GM23338 (cell line): ENCODE measurements around the gene NDUFA13. TPM values are rescaled to one million over a fixed set of nuclear protein-coding genes. Genes with fewer than 3 reads are reported as not detected.

Source experiments
- ATAC-seq: fragments of 200-7000 bp; cut with Tn5 transposase; 3 replicates; pipeline ENCODE4 v1.9.1; 2020
- DNase-seq: peaks from one replicate; pipeline ENCODE4 v3.0.0-alpha.2; 2015; ENCODE audit warnings: low spot score
- H2AFZ ChIP-seq: fragments of 200-600 bp; sonication (generic); 2 replicates; pipeline ENCODE4 v1.8.0; 2016; ENCODE audit warnings: antibody characterized with exemption, mild to moderate bottlenecking, moderate library complexity
- H3F3A ChIP-seq: fragments of 200-600 bp; sonication (generic); replicated peaks from 2 replicates; pipeline ENCODE4 v1.8.0; 2017; ENCODE audit warnings: antibody characterized with exemption, mixed run types, low read depth
- H3K27ac ChIP-seq: fragments of 200-600 bp; sonication (generic); 2 replicates; pipeline ENCODE4 v1.6.1; 2016; ENCODE audit warnings: low read depth
- H3K27me3 ChIP-seq: fragments of 200-600 bp; sonication (generic); 2 replicates; pipeline ENCODE4 v1.8.0; 2016; ENCODE audit warnings: mild to moderate bottlenecking, mixed run types, moderate library complexity; ENCODE audit not compliant: insufficient read depth
- H3K36me3 ChIP-seq: fragments of 200-600 bp; sonication (generic); 2 replicates; pipeline ENCODE4 v1.8.0; 2016; ENCODE audit warnings: mild to moderate bottlenecking; ENCODE audit not compliant: insufficient read depth
- H3K4me1 ChIP-seq: fragments of 200-600 bp; sonication (generic); 2 replicates; pipeline ENCODE4 v1.8.0; 2016; ENCODE audit warnings: mild to moderate bottlenecking, moderate library complexity; ENCODE audit not compliant: insufficient read depth
- H3K4me2 ChIP-seq: fragments of 200-600 bp; sonication (generic); 2 replicates; pipeline ENCODE4 v1.7.1; 2017; ENCODE audit warnings: mixed run types
- H3K4me3 ChIP-seq: fragments of 200-600 bp; sonication (generic); 2 replicates; pipeline ENCODE4 v1.6.1; 2016; ENCODE audit warnings: mixed run types
- H3K79me2 ChIP-seq: fragments of 200-600 bp; sonication (generic); replicated peaks from 2 replicates; pipeline ENCODE4 v1.8.0; 2017; ENCODE audit warnings: mild to moderate bottlenecking; ENCODE audit not compliant: insufficient read depth
- H3K9me2 ChIP-seq: fragments of 200-600 bp; sonication (generic); 2 replicates; pipeline ENCODE4 v1.8.0; 2017; ENCODE audit not compliant: insufficient read depth
- H4K20me1 ChIP-seq: fragments of 200-600 bp; sonication (generic); replicated peaks from 2 replicates; pipeline ENCODE4 v1.8.0; 2017; ENCODE audit warnings: mild to moderate bottlenecking; ENCODE audit not compliant: insufficient read depth
- H3K27ac Mint-ChIP-seq: 2 replicates; pipeline ENCODE4 v1.8.0; 2020; ENCODE audit warnings: inconsistent platforms, mild to moderate bottlenecking, moderate library complexity, mixed read lengths
- H3K27me3 Mint-ChIP-seq: 3 replicates; pipeline ENCODE4 v1.8.0; 2022; ENCODE audit warnings: low read depth, mild to moderate bottlenecking, moderate library complexity, mixed read lengths, inconsistent platforms; ENCODE audit not compliant: insufficient read depth, poor library complexity
- H3K36me3 Mint-ChIP-seq: 3 replicates; pipeline ENCODE4 v1.8.0; 2021; ENCODE audit warnings: low read depth, mild to moderate bottlenecking, inconsistent platforms, moderate library complexity, mixed read lengths
- H3K4me1 Mint-ChIP-seq: 3 replicates; pipeline ENCODE4 v1.8.0; 2020; ENCODE audit warnings: mild to moderate bottlenecking, inconsistent platforms, mixed read lengths
- H3K4me3 Mint-ChIP-seq: 3 replicates; pipeline ENCODE4 v1.8.0; 2021; ENCODE audit warnings: moderate library complexity, mild to moderate bottlenecking, inconsistent platforms, mixed read lengths
- H3K9me3 Mint-ChIP-seq: 3 replicates; pipeline ENCODE4 v1.8.0; 2020; ENCODE audit warnings: moderate library complexity, mild to moderate bottlenecking, inconsistent platforms, mixed read lengths
- CREB1 ChIP-seq: fragments of 250-450 bp; sonication (Bioruptor Pico); IDR thresholded peaks from 2 replicates; pipeline ENCODE4 v1.5.0; 2020; ENCODE audit warnings: low read depth, mild to moderate bottlenecking, moderate library complexity
- ETS1 ChIP-seq: IDR thresholded peaks from 2 replicates; pipeline ENCODE4 v1.6.1; 2016; ENCODE audit warnings: antibody characterized with exemption
- EZH2 ChIP-seq: fragments of 200-600 bp; sonication (generic); IDR thresholded peaks from one replicate; pipeline ENCODE4 v1.8.0; 2017; ENCODE audit warnings: antibody characterized with exemption, mild to moderate bottlenecking, low read depth; ENCODE audit not compliant: unreplicated experiment
- EZH2phosphoT487 ChIP-seq: fragments of 200-600 bp; sonication (generic); IDR thresholded peaks from one replicate; pipeline ENCODE4 v1.8.1; 2018; ENCODE audit warnings: antibody characterized with exemption; ENCODE audit not compliant: unreplicated experiment
- NANOG ChIP-seq: IDR thresholded peaks from 2 replicates; pipeline ENCODE4 v1.6.1; 2016; ENCODE audit warnings: antibody characterized with exemption, borderline replicate concordance
- POLR2AphosphoS5 ChIP-seq: IDR thresholded peaks from 2 replicates; pipeline ENCODE4 v1.6.1; 2016; ENCODE audit warnings: antibody characterized with exemption, low read depth
- REST ChIP-seq: IDR thresholded peaks from one replicate; pipeline ENCODE4 v1.6.1; 2018; ENCODE audit warnings: antibody characterized with exemption; ENCODE audit not compliant: unreplicated experiment
- STAT1 ChIP-seq: IDR thresholded peaks from one replicate; pipeline ENCODE4 v1.6.1; 2016; ENCODE audit warnings: antibody characterized with exemption; ENCODE audit not compliant: unreplicated experiment
- ZNF462 ChIP-seq: fragments of 250-450 bp; sonication (Bioruptor Pico); IDR thresholded peaks from 2 replicates; pipeline ENCODE4 v1.5.0; 2020; ENCODE audit warnings: mild to moderate bottlenecking, moderate library complexity
- polyA plus RNA-seq: library from polyadenylated mRNA; unstranded; fragments of >200 nt; fragmentation: Nextera tagmentation; extraction: Ambion mirVana; gene quantifications from 2 replicates; pipeline ENCODE4 v1.2.1, GENCODE V29; 2016
- total RNA-seq: library from RNA; depleted of rRNA; stranded (reverse); fragments of >200 nt; shearing (Covaris generic); gene quantifications from 2 replicates; pipeline ENCODE4 v1.2.3, GENCODE V29; 2014

Gene NDUFA13
- total and polyA plus RNA-seq, 2 experiments from 2014 or later, result 143 to 598 TPM

GRCh38 chr19:19541616-19542015, 25.6 kb downstream of the NDUFA13 start:
- Histone ChIP-seq H3K4me3 (no peak overlapping the region), H3K27ac (no peak overlapping the region), H3K9me2 (no peaks in the 10 kb centered on the region), H3K79me2 (no peaks in the 10 kb centered on the region), H4K20me1 (0 out of 2 replicates have a peak, but pooled peaks cover 5% of the 10 kb centered on the region), H2AFZ (no peak overlapping the region), H3K4me1 (peaks cover 5% of the 10 kb centered on the region; the same call in 1 of the 2 replicates), H3K27me3 (peaks cover 30% of the 10 kb centered on the region), H3K4me2 (no peak overlapping the region), H3F3A (peaks cover 14% of the 10 kb centered on the region; the same call in 1 of the 2 replicates), H3K36me3 (no peaks in the 10 kb centered on the region)
- no peaks in the 10 kb centered on the region for H3K9me3 Mint-ChIP-seq
- H3K27ac Mint-ChIP-seq, result no peak overlapping the region
- TF ChIP-seq REST (no peak), CREB1 (CRISPR knock-in tag) (no peak), ETS1 (no peak)
- H3K27me3 Mint-ChIP-seq, result peaks cover 21% of the 10 kb centered on the region
- no peak overlapping the region for H3K4me3 Mint-ChIP-seq
- ATAC-seq (no peak), DNase-seq (peak; percentile 2)
- H3K4me1 Mint-ChIP-seq, result peaks cover 8% of the 10 kb centered on the region; the same call in 2 of the 3 replicates
- no peaks in the 10 kb centered on the region; the same call in 2 of the 3 replicates for H3K36me3 Mint-ChIP-seq

GRCh38 chr19:19542507-19542906, 26.5 kb downstream of the NDUFA13 start:
- H3K4me2 ChIP-seq, result no peak overlapping the region
- no peak overlapping the region for H3K4me3 ChIP-seq
- Mint-ChIP-seq H3K4me1 (peaks cover 8% of the 10 kb centered on the region; the same call in 2 of the 3 replicates), H3K27ac (no peak overlapping the region), H3K27me3 (peaks cover 18% of the 10 kb centered on the region), H3K9me3 (no peaks in the 10 kb centered on the region), H3K4me3 (no peak overlapping the region; the same call in 2 of the 3 replicates), H3K36me3 (no peaks in the 10 kb centered on the region; the same call in 2 of the 3 replicates)
- peaks cover 12% of the 10 kb centered on the region; the same call in 1 of the 2 replicates for H3F3A ChIP-seq
- ATAC-seq (no peak), DNase-seq (no peak)
- no peak overlapping the region for H2AFZ ChIP-seq
- H3K79me2 ChIP-seq, result no peaks in the 10 kb centered on the region
- H3K27ac ChIP-seq, result no peak overlapping the region
- no peaks in the 10 kb centered on the region for H3K9me2 ChIP-seq
- H3K27me3 ChIP-seq, result peaks cover 29% of the 10 kb centered on the region
- peaks cover 5% of the 10 kb centered on the region; the same call in 1 of the 2 replicates for H3K4me1 ChIP-seq
- no peaks in the 10 kb centered on the region for H3K36me3 ChIP-seq
- H4K20me1 ChIP-seq, result 0 out of 2 replicates have a peak, but pooled peaks cover 5% of the 10 kb centered on the region
- TF ChIP-seq EZH2phosphoT487, result no peak
- TF ChIP-seq POLR2AphosphoS5, result no peak
- TF ChIP-seq CREB1 (CRISPR knock-in tag), result no peak
- no peak for TF ChIP-seq ETS1
- TF ChIP-seq STAT1, result no peak
- no peak for TF ChIP-seq NANOG
- TF ChIP-seq EZH2, result no peak
- no peak for TF ChIP-seq ZNF462
